Left forelimb (tissue), 1 donor: ENCODE data around the gene HYAL2.

ENCODE experiments used
- DNase-seq: peaks from one replicate; pipeline ENCODE4 v3.0.0-alpha.2; 2018; ENCODE audit warnings: low spot score

HYAL2 gene, protein sequence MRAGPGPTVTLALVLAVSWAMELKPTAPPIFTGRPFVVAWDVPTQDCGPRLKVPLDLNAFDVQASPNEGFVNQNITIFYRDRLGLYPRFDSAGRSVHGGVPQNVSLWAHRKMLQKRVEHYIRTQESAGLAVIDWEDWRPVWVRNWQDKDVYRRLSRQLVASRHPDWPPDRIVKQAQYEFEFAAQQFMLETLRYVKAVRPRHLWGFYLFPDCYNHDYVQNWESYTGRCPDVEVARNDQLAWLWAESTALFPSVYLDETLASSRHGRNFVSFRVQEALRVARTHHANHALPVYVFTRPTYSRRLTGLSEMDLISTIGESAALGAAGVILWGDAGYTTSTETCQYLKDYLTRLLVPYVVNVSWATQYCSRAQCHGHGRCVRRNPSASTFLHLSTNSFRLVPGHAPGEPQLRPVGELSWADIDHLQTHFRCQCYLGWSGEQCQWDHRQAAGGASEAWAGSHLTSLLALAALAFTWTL

GRCh38 chr3:50322386-50323091, at the start of gene HYAL2:
Gene HYAL2, minus strand, starts transcription at chr3:50322745. Its CDS starts 2,256 bp downstream, at chr3:50320489.
- no peak for DNase-seq

GRCh38 chr3:50371133-50371685, 48.7 kb upstream of the HYAL2 start:
- DNase-seq: no peak

DNA sequence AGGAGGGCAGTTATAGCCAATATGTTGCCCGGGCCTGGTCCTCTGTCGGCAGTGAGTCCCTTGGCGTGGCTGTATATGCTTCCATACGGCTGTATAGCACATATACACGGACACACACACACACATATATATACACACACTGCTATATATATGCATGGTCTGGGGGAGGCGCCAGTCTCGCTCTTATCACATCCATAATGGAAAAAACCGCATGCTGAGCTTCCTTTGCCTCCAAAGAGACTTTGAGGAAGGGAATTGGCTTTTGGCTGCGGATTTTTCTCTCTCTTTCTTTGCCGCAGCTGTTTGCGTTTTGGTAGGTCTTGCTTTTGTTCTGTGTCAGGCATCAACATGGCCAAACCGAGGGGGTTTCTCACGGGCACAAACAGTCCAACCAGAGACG, 48.0 kb upstream of the HYAL2 start:
- no peak for DNase-seq

GRCh38 chr3:50369012-50369670, 46.6 kb upstream of the HYAL2 start:
- DNase-seq: no peak

GRCh38 chr3:50365842-50366220, 43.3 kb upstream of the HYAL2 start:
- DNase-seq: no peak

DNA sequence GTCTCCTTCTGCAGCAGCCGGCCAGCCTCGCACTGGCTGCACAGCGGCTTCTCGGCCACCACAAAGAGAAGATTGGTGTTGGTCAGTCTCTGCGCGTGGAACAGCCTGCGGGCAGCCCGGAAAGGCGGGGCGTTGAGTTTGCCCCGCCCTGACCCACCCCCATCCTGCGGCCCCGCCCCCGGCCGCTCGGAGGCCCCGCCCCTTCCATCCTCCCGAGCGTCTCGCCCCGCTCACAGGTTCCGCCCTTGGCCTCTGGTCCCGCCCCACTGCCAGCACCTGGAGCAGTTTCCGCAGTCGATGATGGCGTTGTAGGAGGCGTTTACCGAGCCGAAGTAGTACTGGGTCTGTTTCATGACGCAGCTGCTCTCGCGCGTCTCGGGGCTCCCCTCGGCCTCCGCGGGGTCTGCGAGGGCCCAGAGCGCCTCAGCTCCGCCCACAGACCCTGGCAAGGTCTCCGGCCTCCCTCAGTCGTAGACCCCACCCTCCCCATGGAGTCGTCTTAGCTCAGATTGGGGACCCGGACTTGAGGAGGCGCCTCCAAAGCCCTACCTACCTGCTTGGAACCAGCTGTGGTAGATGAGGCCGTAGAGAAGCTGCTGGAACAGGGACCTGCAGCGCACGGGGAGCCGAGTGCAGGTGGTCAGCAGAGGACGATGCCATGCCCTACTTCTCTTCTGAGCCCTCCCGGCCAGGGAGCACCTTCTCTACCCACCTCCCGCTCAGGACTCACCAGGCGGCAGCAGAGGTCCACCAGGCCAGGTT, 42.7 kb upstream of the HYAL2 start:
- peak; percentile 89 for DNase-seq

DNA sequence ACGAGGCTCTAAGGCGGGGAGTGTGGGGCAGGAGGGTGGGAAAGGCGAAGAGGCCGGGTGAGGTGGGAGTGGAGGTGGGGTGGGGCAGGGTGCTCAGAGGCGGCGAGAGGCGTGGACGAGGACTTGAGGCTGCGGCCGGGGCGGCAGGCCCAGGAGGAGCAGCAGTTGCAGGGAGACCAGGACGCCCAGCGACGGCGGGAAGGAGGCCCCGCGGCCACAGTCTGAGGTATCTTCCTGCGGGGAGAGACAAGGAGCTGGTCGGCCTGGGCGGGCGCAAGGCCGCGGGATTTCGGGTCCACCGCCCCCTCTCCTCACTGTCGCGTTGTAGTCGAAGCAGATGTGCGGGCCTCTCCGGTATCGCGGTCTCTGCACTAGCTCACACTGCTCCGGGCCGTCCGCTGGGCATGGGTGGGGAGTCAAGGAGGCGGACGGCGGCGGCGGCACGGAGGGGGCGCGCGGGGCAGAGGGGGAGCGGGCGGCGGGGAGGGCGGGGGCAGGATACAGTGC, 42.1 kb upstream of the HYAL2 start:
- DNase-seq: no peak

DNA sequence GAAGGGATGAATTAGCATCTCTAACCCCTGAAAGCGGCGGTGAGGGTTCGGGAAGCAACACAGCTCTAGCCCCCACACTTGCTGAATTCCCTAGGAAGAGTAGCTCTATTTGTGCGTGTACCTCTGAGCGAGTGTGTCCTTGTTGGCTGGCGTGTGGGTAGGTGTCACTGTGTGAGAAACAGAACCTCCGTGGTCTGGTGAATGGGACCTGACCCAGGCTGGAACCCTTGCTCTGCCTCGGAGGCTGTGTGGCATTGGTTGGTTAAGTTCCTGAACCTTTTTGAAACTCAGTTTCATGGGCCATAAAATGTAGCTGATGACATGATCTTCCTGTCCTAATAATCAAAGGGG, 37.2 kb upstream of the HYAL2 start:
- DNase-seq: no peak

GRCh38 chr3:50358911-50359759, 36.6 kb upstream of the HYAL2 start, which contains the start of gene TMEM115:
Gene TMEM115, minus strand, starts transcription at chr3:50359521. Its CDS starts 458 bp downstream, at chr3:50359063.
- DNase-seq: peak; percentile 94

GRCh38 chr3:50358355-50358910, 35.9 kb upstream of the HYAL2 start:
- no peak for DNase-seq

- no peak for DNase-seq
These were observed 34.9 kb upstream of the HYAL2 start for GRCh38 chr3:50357481-50357880.

GRCh38 chr3:50356553-50356952, 34.0 kb upstream of the HYAL2 start:
- DNase-seq: no peak

- no peak for DNase-seq
These were observed 33.4 kb upstream of the HYAL2 start for GRCh38 chr3:50355829-50356552.

DNA sequence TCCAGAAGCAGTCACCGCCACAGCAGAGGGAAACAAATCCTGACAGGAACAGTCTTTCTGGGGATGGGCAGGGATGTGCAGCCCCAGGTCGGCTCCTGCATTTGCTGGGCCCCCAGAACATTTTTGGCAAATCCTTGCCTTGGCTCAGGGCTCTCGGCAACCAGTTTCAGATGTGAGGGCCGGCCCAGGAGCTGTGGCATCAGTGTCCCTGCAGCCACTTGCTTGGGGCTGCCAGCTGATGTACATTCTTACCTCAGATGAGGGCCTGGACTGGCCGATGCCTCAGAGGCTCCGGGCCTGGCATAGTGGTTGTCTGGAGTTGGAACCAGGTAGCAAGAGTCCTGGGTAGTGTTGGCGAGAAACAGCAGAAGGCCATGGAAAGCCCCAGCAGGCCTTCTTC, 32.3 kb upstream of the HYAL2 start:
- no peak for DNase-seq

DNA sequence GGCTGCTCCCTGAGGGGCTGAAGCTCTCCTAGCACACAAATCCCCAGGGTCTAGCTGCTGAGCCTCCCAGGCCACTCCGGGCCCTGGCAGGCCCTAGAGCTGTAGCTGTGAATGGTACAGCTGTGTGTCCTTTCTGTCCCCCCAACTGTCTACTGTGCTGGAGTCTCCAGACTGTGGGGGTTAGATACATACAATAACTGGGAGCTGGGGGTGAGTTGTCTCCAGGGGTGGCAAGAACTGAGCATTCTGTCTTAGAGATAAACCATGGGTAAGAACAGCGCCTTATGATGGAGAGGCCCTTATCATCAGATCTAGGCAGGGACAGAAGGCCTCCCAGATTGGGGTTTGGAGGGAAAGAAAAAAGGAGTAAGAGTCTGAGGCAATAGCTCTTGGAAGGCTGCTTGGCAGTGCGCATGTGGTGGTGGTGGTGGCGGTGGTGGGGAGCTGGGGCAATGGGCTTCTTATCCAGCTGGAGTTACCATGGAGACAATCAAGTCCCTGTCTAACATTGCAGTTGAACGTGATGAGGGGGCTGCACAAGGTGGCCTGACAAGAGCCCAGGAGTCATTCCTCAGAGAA, 31.7 kb upstream of the HYAL2 start:
- no peak for DNase-seq

DNA sequence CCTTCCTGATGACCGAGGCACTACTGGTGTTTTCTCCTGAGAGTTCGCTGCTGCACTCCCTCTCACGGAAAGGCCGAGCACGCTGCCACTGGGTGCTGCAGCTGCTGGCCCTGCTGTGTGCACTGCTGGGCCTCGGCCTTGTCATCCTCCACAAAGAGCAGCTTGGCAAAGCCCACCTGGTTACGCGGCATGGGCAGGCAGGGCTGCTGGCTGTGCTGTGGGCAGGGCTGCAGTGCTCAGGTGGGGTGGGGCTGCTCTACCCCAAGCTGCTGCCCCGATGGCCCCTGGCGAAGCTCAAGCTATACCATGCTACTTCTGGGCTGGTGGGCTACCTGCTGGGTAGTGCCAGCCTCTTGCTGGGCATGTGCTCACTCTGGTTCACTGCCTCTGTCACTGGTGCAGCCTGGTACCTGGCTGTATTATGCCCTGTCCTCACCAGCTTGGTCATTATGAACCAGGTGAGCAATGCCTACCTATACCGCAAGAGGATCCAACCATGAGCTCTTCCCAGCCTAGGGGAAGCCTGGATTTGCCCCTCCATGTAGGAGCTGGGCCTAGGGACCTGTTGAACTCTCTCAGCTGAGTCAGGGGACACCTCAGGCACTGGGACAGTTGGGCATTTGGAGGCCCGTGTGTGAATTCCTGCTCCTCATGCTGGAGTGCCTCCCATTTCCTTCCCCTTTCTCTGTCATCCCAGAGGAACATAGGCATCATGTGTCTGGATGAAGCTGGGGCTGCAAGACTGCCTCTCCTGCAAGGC, 30.9 kb upstream of the HYAL2 start:
- no peak for DNase-seq

DNA sequence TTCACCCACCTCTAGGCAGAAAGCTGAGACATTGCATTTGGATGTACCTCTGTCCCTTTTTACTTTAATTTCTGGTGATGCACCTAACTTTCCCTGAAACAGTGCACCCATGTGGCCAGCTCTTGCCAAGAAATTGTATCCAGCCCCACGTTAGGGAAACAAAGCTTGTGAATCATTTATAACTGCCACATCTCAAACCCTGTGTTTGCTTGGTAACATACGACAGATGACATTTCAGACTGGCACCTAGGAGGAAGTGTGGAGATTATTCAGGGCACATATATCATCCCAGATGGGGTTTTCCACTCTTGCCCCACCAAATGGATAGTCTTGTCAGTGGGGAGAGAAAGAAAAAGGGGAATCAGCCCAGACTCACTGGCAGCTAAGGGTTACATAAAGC, 30.2 kb upstream of the HYAL2 start:
- DNase-seq: no peak

DNA sequence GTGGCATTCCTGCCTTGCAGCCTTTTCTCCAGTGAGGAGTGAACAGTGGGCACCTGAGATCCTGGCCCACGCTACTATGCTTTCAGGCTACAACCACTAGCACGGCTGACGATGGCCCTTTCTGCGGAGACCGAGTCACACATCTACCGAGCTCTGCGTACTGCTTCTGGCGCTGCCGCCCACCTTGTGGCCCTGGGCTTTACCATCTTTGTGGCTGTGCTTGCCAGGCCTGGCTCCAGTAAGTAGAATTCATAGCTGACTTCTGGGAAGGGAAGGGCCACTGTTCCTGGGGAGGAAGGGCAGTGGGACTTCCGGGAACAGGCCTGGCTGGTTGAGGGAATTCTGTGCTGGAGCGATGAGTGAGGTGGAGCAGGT, 28.8 kb upstream of the HYAL2 start:
- no peak for DNase-seq
